ENCODE results near the gene PROC.

The PROC gene

DNA sequence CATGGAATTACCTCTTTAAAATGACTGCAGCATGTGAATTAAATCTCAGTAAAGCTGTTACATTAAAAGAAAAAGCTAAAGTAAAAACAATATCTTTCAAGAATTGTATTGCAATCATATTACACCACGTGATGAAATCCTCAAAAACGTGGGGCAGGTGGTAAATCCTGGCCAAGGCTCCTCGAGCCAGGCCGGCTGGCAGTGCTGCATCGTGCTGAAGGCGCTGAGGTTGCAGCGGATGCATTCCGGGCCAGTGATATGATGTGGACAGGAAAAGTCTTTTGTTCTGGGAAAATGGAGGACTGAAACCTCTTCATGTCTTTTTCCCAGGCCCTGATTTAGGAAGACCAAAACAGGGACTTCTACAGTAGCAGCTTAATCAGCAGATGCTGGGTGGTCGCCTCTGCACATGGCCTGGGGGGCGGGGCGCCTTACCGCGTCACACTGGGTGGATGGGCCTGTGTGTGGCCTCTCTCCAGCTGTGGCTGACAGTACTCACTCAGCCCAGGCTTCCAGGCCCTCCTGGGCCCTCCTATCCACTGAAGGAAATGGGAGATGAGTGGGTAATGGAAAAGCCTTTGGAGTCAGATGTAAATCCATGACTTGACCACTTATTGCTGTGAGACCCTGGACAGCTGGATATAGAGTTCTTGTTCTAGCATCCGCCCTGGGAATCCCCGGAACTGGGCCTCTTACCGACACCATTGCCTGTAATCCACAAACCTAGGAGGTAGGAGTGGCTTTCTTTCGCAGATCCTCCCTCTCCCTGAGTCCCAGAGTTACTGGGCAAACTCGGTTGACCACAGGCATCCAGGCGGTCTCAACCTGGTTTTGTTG is 45.1 kb downstream of the PROC start:
- TF ChIP-seq, protein P1, sequence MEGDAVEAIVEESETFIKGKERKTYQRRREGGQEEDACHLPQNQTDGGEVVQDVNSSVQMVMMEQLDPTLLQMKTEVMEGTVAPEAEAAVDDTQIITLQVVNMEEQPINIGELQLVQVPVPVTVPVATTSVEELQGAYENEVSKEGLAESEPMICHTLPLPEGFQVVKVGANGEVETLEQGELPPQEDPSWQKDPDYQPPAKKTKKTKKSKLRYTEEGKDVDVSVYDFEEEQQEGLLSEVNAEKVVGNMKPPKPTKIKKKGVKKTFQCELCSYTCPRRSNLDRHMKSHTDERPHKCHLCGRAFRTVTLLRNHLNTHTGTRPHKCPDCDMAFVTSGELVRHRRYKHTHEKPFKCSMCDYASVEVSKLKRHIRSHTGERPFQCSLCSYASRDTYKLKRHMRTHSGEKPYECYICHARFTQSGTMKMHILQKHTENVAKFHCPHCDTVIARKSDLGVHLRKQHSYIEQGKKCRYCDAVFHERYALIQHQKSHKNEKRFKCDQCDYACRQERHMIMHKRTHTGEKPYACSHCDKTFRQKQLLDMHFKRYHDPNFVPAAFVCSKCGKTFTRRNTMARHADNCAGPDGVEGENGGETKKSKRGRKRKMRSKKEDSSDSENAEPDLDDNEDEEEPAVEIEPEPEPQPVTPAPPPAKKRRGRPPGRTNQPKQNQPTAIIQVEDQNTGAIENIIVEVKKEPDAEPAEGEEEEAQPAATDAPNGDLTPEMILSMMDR (IDR thresholded peaks at IDR 0.05; ENCODE audit: low read length, missing control alignments): no peak
- DNase-seq (ENCODE audit: low read depth): no peak
- H3K4me3 ChIP-seq (replicated peaks; ENCODE audit: low read depth, low read length): no peak overlapping the region

DNA sequence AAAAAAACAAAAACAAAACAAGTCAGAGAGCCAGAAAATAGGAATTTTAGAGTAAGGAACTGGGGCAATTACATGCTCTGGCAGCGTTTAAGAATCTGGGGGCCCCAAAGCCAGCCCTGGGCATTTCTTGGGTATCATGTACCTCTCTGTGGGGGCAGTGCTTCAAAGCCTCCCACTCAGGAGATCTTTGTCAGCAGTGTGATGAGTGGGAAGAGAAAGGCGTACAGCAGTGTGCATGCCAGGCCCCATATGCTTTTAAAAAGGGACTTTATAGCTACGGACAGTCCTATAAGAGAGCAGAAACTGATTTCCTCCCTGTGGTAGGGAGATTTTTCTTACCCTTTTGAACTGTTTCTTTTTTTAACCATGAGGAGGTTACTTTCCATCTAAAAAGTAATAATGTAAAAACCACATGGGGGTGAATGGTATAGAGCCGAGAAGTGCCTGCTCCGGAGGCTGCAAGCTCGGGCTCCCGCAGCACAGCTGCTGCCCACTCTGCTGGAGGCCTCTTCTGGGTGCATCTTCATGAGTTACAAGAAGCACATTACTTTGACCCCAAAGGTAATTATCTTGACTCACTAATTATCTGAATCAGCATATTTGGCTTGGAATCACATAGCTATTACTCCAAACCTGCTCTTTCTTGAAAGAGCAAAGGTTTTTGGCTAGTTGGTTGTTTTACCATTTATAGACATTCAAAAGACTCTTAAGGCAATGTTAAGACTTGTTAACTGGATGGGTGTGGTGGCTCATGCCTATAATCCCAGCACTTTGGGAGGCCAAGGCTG is 46.4 kb downstream of the PROC start:
- no peak overlapping the region for H3K4me3 ChIP-seq (replicated peaks; ENCODE audit: low read depth, low read length)
- TF ChIP-seq, protein P1 (IDR thresholded peaks at IDR 0.05; ENCODE audit: low read length, missing control alignments): no peak
- DNase-seq (ENCODE audit: low read depth): no peak

DNA sequence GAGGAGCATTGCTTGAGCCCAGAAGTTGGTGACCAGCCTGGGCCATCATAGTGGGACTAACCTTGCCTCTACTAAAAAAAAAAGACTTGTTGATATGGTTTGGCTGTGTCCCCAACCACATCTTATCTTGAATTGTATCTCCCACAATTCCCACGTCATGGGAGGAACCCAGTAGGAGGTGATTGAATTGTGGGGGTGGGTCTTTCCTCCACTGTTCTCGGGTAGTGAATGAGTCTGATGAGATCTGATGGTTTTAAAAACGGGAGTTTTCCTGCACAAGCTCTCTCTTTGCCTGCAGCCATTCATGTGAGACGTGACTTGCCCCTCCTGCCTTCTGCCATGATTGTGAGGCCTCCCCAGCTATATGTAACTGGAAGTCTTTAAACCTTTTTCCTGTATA is 47.0 kb downstream of the PROC start:
- TF ChIP-seq, protein P1 (IDR thresholded peaks at IDR 0.05; ENCODE audit: low read length, missing control alignments): no peak
- no peak for DNase-seq (ENCODE audit: low read depth)
- H3K4me3 ChIP-seq (replicated peaks; ENCODE audit: low read depth, low read length): no peak overlapping the region

DNA sequence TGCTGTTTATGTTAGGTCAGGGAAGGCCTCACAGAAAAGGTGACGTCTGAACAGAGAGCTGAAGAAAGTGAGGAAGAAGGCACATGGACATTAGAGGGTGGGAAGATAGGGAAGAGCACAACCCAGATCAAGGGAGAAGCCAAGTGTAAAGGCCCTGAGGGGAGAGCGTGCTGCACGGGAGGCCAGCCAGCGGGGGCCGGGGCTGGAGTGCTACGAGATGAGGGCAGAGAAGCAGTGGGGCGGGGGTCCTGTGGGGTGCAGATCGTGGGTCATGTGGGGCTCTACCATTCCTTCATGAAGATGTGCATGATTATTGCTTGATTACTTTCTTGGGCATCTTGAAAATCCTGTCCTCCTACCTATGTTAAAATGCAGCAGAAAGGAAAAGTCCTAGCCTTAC is 50.8 kb downstream of the PROC start:
- no peak overlapping the region for H3K4me3 ChIP-seq (replicated peaks; ENCODE audit: low read depth, low read length)
- DNase-seq (ENCODE audit: low read depth): no peak
- TF ChIP-seq, protein P1 (IDR thresholded peaks at IDR 0.05; ENCODE audit: low read length, missing control alignments): no peak

DNA sequence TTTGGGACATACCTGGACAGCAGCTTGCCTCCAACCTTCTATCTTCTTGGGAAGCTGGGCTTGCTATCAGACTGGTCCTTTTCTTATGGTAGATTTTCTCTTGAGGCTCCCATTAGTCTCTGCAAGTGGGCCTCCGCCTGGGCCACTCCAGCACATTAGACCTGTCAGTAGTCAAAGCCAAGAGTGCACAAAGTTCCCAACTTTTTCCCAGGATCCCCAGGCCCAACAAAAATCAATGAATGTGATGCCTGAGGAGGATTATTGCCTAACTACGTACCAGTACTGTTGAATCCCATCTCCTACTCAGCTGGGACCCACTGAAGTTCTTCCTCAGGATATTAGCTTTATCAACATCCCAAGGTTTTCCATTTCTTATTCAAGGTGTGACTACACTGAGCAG is 51.7 kb downstream of the PROC start:
- H3K4me3 ChIP-seq (replicated peaks; ENCODE audit: low read depth, low read length): no peak overlapping the region
- no peak for DNase-seq (ENCODE audit: low read depth)
- TF ChIP-seq, protein P1 (IDR thresholded peaks at IDR 0.05; ENCODE audit: low read length, missing control alignments): no peak

DNA sequence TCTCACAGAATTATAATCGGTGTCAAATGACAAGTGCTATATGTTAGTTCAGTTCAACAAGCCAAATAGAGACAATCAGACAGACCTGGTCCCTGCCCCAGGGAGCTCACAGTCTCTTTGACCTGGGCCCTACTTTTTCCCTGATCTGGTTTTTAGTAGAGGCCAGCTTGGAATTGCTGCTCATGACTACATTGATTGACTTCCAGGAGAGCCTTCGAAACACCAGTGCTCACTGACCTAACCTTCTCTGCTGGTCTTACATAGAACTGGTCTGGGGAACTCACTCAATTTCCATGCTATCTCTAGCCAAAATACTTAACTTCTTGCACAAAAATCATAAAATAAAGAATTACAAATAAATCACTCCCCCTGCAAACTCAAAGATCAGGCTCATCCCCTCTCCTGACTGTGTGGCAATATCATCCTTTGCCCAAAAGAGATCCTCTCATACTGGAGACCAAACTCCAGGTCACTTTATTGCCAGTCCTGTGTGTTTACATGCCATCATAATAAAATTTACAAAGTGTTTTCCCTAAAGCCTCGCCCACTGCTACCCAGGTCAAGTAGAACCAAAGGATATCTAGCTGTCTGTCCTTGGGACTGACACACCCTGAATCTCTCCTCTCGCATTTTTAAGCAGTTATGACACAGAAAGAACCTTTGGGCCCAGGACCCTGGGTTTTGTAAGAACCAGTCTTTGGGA is 53.2 kb downstream of the PROC start:
- H3K4me3 ChIP-seq (replicated peaks; ENCODE audit: low read depth, low read length): no peak overlapping the region
- DNase-seq (ENCODE audit: low read depth): no peak
- TF ChIP-seq, protein P1 (IDR thresholded peaks at IDR 0.05; ENCODE audit: low read length, missing control alignments): no peak

Data from fibroblast of pulmonary artery (primary cell).